HCT116 (cell line): ENCODE data around the gene LDAH. TPM values are rescaled to one million over a fixed set of nuclear protein-coding genes. Genes with fewer than 3 reads are reported as not detected.

ENCODE experiments used
- ATAC-seq: fragments of 200-7000 bp; cut with Tn5 transposase; 2 replicates; pipeline ENCODE4 v1.9.1; 2020; ENCODE audit warnings: mild to moderate bottlenecking, moderate library complexity
- BruUV-seq: library from RNA; stranded (reverse); fragments of 400-500 nt; replicated peaks from 2 replicates; lab custom pipeline; 2021; lab: Mats Ljungman, UMichigan
- CTCF ChIA-PET: fragments of 300-600 bp; sonication (Branson Sonifier 250); formaldehyde crosslinking; loops from one replicate; lab custom pipeline; 2021; ENCODE audit warnings: antibody characterized with exemption; lab: Charles Lee
- POLR2A ChIA-PET: fragments of 300-600, 350-600 bp; sonication (Branson Sonifier 250); formaldehyde crosslinking; loops from one replicate; lab custom pipeline; 2021; ENCODE audit warnings: antibody characterized with exemption; lab: Charles Lee
- RAD21 ChIA-PET, 2 experiments: fragments of 300-600 bp; sonication (Branson Sonifier 250); formaldehyde crosslinking; loops; one replicate each; lab custom pipeline; 2023; ENCODE audit warnings: low total read pairs in 2 of 2; ENCODE audit not compliant: uncharacterized antibody in 2 of 2, unreplicated experiment in 2 of 2, low non-redundant PET in 1 of 2; lab: Charles Lee
- DNase-seq: peaks from one replicate; pipeline ENCODE4 v3.0.0-alpha.2; 2010; ENCODE audit warnings: low read depth, low spot score
- H2AFZ ChIP-seq: fragments of 200-600 bp; shearing (Covaris generic), sonication (generic); 2 replicates; pipeline ENCODE4 v1.6.1; 2017; ENCODE audit warnings: low read depth, mixed run types, mixed read lengths, antibody characterized with exemption, low read length; ENCODE audit not compliant: poor library complexity, severe bottlenecking
- H3K27ac ChIP-seq: 2 replicates; pipeline ENCODE4 v1.5.1; 2012; ENCODE audit warnings: low read depth, low read length
- H3K27me3 ChIP-seq: fragments of 200-600 bp; sonication (generic); 2 replicates; pipeline ENCODE4 v1.6.1; 2016; ENCODE audit warnings: mixed run types, low read length, mixed read lengths; ENCODE audit not compliant: insufficient read depth
- H3K36me3 ChIP-seq, 2 experiments: fragments of 200-500 bp in 1 of 2; fragments of 200-600 bp in 1 of 2; sonication (Bioruptor generic) in 1 of 2; sonication (generic) in 1 of 2; 2 replicates each; pipeline versions ENCODE4 v1.5.1 to v1.6.1; 2014 to 2016; ENCODE audit warnings: low read length in 2 of 2, inconsistent platforms in 1 of 2, mixed read lengths in 1 of 2, mixed run types in 1 of 2; ENCODE audit not compliant: insufficient read depth in 2 of 2, control insufficient read depth in 1 of 2
- H3K4me1 ChIP-seq, 2 experiments: fragments of 200-600 bp in 1 of 2; sonication (generic) in 1 of 2; 2 replicates each; pipeline versions ENCODE4 v1.5.1 to v1.6.1; 2012 to 2017; ENCODE audit warnings: low read length in 2 of 2, inconsistent platforms in 1 of 2, mild to moderate bottlenecking in 1 of 2, mixed read lengths in 1 of 2, mixed run types in 1 of 2, moderate library complexity in 1 of 2; ENCODE audit not compliant: insufficient read depth in 2 of 2, control insufficient read depth in 1 of 2
- H3K4me2 ChIP-seq: fragments of 200-600 bp; sonication (generic); 2 replicates; pipeline ENCODE4 v1.6.1; 2017; ENCODE audit warnings: mixed run types, low read length, mixed read lengths
- H3K4me3 ChIP-seq, 2 experiments: fragments of 200-600 bp in 1 of 2; sonication (generic) in 1 of 2; replicated peaks in 1 of 2; 2 replicates each; pipeline ENCODE4 v1.5.1; 2011 to 2016; ENCODE audit warnings: low read length in 2 of 2, control low read depth in 1 of 2, low read depth in 1 of 2, mild to moderate bottlenecking in 1 of 2, mixed read lengths in 1 of 2, mixed run types in 1 of 2
- H3K79me2 ChIP-seq: fragments of 200-600 bp; sonication (generic); 2 replicates; pipeline ENCODE4 v1.6.1; 2017; ENCODE audit warnings: mild to moderate bottlenecking, mixed run types, low read length, moderate library complexity, mixed read lengths; ENCODE audit not compliant: insufficient read depth
- H3K9ac ChIP-seq: fragments of 200-600 bp; sonication (generic); 2 replicates; pipeline ENCODE4 v1.6.1; 2016; ENCODE audit warnings: low read length, mixed read lengths
- H3K9me2 ChIP-seq: fragments of 200-600 bp; sonication (generic), shearing (Covaris generic); 2 replicates; pipeline ENCODE4 v1.6.1; 2017; ENCODE audit warnings: mixed run types, mild to moderate bottlenecking, moderate library complexity; ENCODE audit not compliant: insufficient read depth
- H3K9me3 ChIP-seq, 2 experiments: fragments of 200-500 bp in 1 of 2; fragments of 200-600 bp in 1 of 2; sonication (Bioruptor generic) in 1 of 2; sonication (generic) in 1 of 2; 2 replicates each; pipeline ENCODE4 v1.6.1; 2014 to 2017; ENCODE audit warnings: low read length in 2 of 2, mixed read lengths in 2 of 2, inconsistent platforms in 1 of 2, low read depth in 1 of 2, mild to moderate bottlenecking in 1 of 2, mixed run types in 1 of 2, moderate library complexity in 1 of 2; ENCODE audit not compliant: control insufficient read depth in 1 of 2, insufficient read depth in 1 of 2
- H4K20me1 ChIP-seq: fragments of 200-600 bp; sonication (generic), shearing (Covaris generic); 2 replicates; pipeline ENCODE4 v1.6.1; 2017; ENCODE audit warnings: mixed run types, mild to moderate bottlenecking, moderate library complexity; ENCODE audit not compliant: insufficient read depth
- EGR1 ChIP-seq: IDR thresholded peaks from 2 replicates; pipeline ENCODE4 v1.6.1; 2012; ENCODE audit warnings: low read depth
- ELF1 ChIP-seq: IDR thresholded peaks from 2 replicates; pipeline ENCODE4 v1.6.1; 2012; ENCODE audit warnings: low read depth, borderline replicate concordance
- EZH2 ChIP-seq: fragments of 200-600 bp; sonication (generic); IDR thresholded peaks from 2 replicates; pipeline ENCODE4 v1.6.1; 2017; ENCODE audit warnings: antibody characterized with exemption, mixed run types
- FOSL1 ChIP-seq: IDR thresholded peaks from 2 replicates; pipeline ENCODE4 v1.6.1; 2012; ENCODE audit warnings: low read depth
- POLR2AphosphoS5 ChIP-seq: IDR thresholded peaks from 2 replicates; pipeline ENCODE4 v1.6.1; 2011; ENCODE audit warnings: mild to moderate bottlenecking, low read depth, low read length, moderate library complexity
- RAD21 ChIP-seq: IDR thresholded peaks from 2 replicates; pipeline ENCODE4 v1.6.1; 2012; ENCODE audit warnings: low read depth, mild to moderate bottlenecking
- SIN3A ChIP-seq: IDR thresholded peaks from 2 replicates; pipeline ENCODE4 v1.6.1; 2012; ENCODE audit warnings: low read depth
- SP1 ChIP-seq: IDR thresholded peaks from 2 replicates; pipeline ENCODE4 v1.6.1; 2012; ENCODE audit warnings: low read depth
- SRF ChIP-seq: IDR thresholded peaks from 2 replicates; pipeline ENCODE4 v1.6.1; 2012; ENCODE audit warnings: low read depth
- TCF7L2 ChIP-seq: IDR thresholded peaks from 2 replicates; pipeline ENCODE4 v1.7.0; 2011; ENCODE audit warnings: borderline replicate concordance, inconsistent platforms; ENCODE audit not compliant: insufficient read depth, insufficient read length; ENCODE audit errors: extremely low read depth
- YY1 ChIP-seq: IDR thresholded peaks from 2 replicates; pipeline ENCODE4 v1.6.1; 2011; ENCODE audit warnings: low read length, low read depth, moderate library complexity, mild to moderate bottlenecking; ENCODE audit not compliant: insufficient replicate concordance; ENCODE audit errors: extremely low read depth
- ZFX ChIP-seq: fragments of 450-650 bp; IDR thresholded peaks from 2 replicates; pipeline ENCODE4 v1.6.1; 2017
- ZNF274 ChIP-seq: fragments of 200-500 bp; sonication (Bioruptor generic); IDR thresholded peaks from 2 replicates; pipeline ENCODE4 v1.6.1; 2014; ENCODE audit warnings: mild to moderate bottlenecking, low read depth, low read length, inconsistent platforms
- intact Hi-C: fragments of 100-400 bp; cut with micrococcal nuclease; formaldehyde crosslinking; loops from 2 replicates; pipeline ENCODE4 v1.10.0; 2022
- total RNA-seq: library from RNA; stranded (reverse); gene quantifications from one replicate; pipeline ENCODE4 v1.2.1, GENCODE V29; 2021; ENCODE audit not compliant: unreplicated experiment
- TF ChIP-seq, protein P1 (sequence below): IDR thresholded peaks from 2 replicates; pipeline ENCODE4 v1.6.1; 2012
- TF ChIP-seq, protein P2 (sequence below): IDR thresholded peaks from 2 replicates; pipeline ENCODE4 v1.6.1; 2011; ENCODE audit warnings: mild to moderate bottlenecking, low read length, moderate library complexity; ENCODE audit not compliant: insufficient replicate concordance; ENCODE audit errors: extremely low read depth
- TF ChIP-seq, protein P3 (sequence below): IDR thresholded peaks from 2 replicates; pipeline ENCODE4 v1.6.1; 2012; ENCODE audit warnings: low read depth
- TF ChIP-seq, protein P4 (sequence below), 3 experiments: fragments of 200-600 bp in 1 of 3; sonication (generic) in 1 of 3; IDR thresholded peaks in 2 of 3; conservative IDR thresholded peaks in 1 of 3; 2 replicates each; pipeline ENCODE4 v1.5.1; 2012 to 2017; ENCODE audit warnings: low read depth in 2 of 3, low read length in 2 of 3, antibody characterized with exemption in 1 of 3, borderline replicate concordance in 1 of 3, control low read depth in 1 of 3, mild to moderate bottlenecking in 1 of 3, mixed read lengths in 1 of 3, mixed run types in 1 of 3, moderate library complexity in 1 of 3; ENCODE audit not compliant: insufficient read depth in 1 of 3

The LDAH gene
- total RNA-seq, 1 experiment from 2014 or later = 25.7 TPM

DNA sequence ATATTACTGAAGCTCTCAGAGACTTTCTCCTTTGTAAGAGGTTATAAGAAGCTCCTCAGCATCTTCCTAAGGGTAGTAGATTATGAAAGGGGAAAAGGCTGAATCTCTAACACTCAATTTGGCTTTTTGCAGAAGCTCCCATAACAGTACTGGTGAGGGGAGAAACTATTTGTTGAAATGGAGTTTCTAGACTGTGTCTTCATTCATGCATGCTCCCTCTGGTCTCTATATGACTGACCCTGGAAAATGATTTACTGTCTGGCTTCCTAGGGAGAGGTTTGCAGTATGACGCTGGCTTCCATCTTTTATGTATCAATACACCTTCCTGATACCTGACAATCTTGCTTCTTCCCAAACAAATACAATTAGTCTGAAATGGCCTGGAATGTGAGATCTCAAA, 63.9 kb downstream of the LDAH start (continued):
- no peak for TF ChIP-seq RAD21
- TF ChIP-seq SRF = no peak
- TF ChIP-seq ZNF274 = no peak
- no peak for TF ChIP-seq TCF7L2
- TF ChIP-seq ZFX = no peak
- no peak for TF ChIP-seq SIN3A
- TF ChIP-seq, protein P1, sequence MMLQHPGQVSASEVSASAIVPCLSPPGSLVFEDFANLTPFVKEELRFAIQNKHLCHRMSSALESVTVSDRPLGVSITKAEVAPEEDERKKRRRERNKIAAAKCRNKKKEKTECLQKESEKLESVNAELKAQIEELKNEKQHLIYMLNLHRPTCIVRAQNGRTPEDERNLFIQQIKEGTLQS = no peak
- no peak for TF ChIP-seq EZH2

DNA sequence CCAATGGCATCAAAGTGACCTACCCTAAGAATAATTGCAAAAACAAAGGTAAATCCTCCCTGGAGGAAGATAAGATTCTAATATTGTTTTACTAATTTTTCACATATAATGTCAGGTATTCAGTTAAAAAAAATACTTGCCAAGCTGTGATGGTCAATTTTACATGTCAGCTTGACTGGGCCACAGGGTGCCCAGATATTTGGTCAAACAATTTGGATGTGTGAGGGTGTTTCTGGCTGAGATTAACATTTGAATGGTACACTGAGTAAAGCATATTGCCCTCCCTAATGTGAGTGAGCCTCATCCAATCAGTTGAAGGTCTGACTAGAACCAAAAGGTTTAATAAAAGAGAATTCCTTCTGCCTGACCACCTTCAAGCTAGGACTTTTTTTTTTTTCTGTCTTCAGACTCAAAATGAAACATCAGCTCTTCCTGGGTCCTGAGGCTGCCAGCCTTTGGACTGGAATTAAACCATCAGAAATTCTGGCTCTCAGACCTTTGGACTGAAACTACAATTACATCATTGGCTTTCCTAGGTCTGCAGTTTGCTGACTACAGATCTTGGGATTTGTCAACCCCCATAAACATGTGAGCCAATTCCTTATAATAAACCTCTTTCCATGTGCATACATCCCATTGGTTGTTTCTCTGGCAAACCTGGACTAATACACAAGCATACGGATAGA, 65.4 kb downstream of the LDAH start:
- no peak overlapping the region for H3K9ac ChIP-seq
- RAD21 ChIA-PET = no interaction called here
- no peaks in the 10 kb centered on the region for H3K79me2 ChIP-seq
- intact Hi-C loops = no loop called here
- no peak overlapping the region for H3K27ac ChIP-seq
- BruUV-seq = no TSS peak
- H2AFZ ChIP-seq = no peak overlapping the region
- H3K36me3 ChIP-seq = no peaks in the 10 kb centered on the region
- H4K20me1 ChIP-seq = no peaks in the 10 kb centered on the region
- H3K9me2 ChIP-seq = no peaks in the 10 kb centered on the region
- H3K27me3 ChIP-seq = no peaks in the 10 kb centered on the region
- DNase-seq (no peak), ATAC-seq (no peak)
- no peaks in the 10 kb centered on the region for H3K9me3 ChIP-seq
- no peaks in the 10 kb centered on the region for H3K4me1 ChIP-seq
- POLR2A ChIA-PET = no interaction called here
- no peak overlapping the region for H3K4me3 ChIP-seq
- CTCF ChIA-PET = interaction anchor here (1.6 to 1.8 kb wide), 2 partner anchors 24 to 96 kb away, joined by 5 to 6 read pairs; no protein-coding TSS in a partner anchor
- H3K4me2 ChIP-seq = no peak overlapping the region
- TF ChIP-seq TCF7L2 (no peak), POLR2AphosphoS5 (no peak), FOSL1 (no peak), YY1 (no peak), RAD21 (no peak), EGR1 (no peak), EZH2 (no peak), ELF1 (no peak), SP1 (no peak), SRF (no peak)
- TF ChIP-seq, protein P2, sequence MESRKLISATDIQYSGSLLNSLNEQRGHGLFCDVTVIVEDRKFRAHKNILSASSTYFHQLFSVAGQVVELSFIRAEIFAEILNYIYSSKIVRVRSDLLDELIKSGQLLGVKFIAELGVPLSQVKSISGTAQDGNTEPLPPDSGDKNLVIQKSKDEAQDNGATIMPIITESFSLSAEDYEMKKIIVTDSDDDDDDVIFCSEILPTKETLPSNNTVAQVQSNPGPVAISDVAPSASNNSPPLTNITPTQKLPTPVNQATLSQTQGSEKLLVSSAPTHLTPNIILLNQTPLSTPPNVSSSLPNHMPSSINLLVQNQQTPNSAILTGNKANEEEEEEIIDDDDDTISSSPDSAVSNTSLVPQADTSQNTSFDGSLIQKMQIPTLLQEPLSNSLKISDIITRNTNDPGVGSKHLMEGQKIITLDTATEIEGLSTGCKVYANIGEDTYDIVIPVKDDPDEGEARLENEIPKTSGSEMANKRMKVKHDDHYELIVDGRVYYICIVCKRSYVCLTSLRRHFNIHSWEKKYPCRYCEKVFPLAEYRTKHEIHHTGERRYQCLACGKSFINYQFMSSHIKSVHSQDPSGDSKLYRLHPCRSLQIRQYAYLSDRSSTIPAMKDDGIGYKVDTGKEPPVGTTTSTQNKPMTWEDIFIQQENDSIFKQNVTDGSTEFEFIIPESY = no peak
- TF ChIP-seq, protein P3, sequence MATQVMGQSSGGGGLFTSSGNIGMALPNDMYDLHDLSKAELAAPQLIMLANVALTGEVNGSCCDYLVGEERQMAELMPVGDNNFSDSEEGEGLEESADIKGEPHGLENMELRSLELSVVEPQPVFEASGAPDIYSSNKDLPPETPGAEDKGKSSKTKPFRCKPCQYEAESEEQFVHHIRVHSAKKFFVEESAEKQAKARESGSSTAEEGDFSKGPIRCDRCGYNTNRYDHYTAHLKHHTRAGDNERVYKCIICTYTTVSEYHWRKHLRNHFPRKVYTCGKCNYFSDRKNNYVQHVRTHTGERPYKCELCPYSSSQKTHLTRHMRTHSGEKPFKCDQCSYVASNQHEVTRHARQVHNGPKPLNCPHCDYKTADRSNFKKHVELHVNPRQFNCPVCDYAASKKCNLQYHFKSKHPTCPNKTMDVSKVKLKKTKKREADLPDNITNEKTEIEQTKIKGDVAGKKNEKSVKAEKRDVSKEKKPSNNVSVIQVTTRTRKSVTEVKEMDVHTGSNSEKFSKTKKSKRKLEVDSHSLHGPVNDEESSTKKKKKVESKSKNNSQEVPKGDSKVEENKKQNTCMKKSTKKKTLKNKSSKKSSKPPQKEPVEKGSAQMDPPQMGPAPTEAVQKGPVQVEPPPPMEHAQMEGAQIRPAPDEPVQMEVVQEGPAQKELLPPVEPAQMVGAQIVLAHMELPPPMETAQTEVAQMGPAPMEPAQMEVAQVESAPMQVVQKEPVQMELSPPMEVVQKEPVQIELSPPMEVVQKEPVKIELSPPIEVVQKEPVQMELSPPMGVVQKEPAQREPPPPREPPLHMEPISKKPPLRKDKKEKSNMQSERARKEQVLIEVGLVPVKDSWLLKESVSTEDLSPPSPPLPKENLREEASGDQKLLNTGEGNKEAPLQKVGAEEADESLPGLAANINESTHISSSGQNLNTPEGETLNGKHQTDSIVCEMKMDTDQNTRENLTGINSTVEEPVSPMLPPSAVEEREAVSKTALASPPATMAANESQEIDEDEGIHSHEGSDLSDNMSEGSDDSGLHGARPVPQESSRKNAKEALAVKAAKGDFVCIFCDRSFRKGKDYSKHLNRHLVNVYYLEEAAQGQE = no peak
- TF ChIP-seq, protein P4, sequence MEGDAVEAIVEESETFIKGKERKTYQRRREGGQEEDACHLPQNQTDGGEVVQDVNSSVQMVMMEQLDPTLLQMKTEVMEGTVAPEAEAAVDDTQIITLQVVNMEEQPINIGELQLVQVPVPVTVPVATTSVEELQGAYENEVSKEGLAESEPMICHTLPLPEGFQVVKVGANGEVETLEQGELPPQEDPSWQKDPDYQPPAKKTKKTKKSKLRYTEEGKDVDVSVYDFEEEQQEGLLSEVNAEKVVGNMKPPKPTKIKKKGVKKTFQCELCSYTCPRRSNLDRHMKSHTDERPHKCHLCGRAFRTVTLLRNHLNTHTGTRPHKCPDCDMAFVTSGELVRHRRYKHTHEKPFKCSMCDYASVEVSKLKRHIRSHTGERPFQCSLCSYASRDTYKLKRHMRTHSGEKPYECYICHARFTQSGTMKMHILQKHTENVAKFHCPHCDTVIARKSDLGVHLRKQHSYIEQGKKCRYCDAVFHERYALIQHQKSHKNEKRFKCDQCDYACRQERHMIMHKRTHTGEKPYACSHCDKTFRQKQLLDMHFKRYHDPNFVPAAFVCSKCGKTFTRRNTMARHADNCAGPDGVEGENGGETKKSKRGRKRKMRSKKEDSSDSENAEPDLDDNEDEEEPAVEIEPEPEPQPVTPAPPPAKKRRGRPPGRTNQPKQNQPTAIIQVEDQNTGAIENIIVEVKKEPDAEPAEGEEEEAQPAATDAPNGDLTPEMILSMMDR (IDR thresholded peaks at IDR 0.05 in 2 of 3, conservative IDR thresholded peaks at IDR 0.05 in 1 of 3; ENCODE audit: borderline replicate concordance in 1 of 3, insufficient read depth in 1 of 3, low read depth in 2 of 3, low read length in 2 of 3) = no peak
